GM21528 (cell line): ENCODE data around the gene CXCL12.

Experiments used
- ATAC-seq: cut with Tn5 transposase; IDR thresholded peaks from one replicate; pipeline ENCODE4 v1.9.1; 2021; ENCODE audit warnings: mild to moderate bottlenecking, moderate library complexity; ENCODE audit not compliant: unreplicated experiment, low FRiP score

The CXCL12 gene

GRCh38 chr10:44366941-44367630 is 17.8 kb downstream of the CXCL12 start:
- no peak for ATAC-seq

GRCh38 chr10:44364566-44364965 is 20.3 kb downstream of the CXCL12 start:
- no peak for ATAC-seq

DNA sequence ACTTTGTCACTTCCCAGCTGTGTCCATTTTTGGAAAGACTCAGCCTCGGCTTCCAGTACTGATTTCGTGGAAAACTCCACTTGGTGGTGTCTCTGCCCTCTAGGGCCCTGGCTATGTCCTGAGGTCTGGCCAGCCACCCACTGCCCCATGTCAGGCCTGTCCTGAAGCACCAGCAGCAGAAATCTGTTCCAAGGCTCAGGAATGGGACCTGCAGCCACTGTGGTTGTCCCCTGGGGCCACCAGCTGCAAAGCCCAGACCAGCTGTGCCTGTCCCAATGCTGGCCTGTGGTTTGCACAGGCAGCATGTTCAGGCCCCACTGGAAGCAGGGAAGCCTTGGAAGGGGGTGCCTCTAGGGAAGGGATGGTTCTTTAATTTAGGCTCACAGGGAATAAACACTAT is 21.2 kb downstream of the CXCL12 start:
- no peak for ATAC-seq

- no peak for ATAC-seq
Observed at GRCh38 chr10:44362866-44363711, 21.8 kb downstream of the CXCL12 start.

- ATAC-seq, result no peak
Observed at GRCh38 chr10:44361109-44361508, 23.8 kb downstream of the CXCL12 start.

GRCh38 chr10:44358080-44358771 is 26.7 kb downstream of the CXCL12 start:
- no peak for ATAC-seq

- no peak for ATAC-seq
Observed at GRCh38 chr10:44357023-44357540, 27.8 kb downstream of the CXCL12 start.

DNA sequence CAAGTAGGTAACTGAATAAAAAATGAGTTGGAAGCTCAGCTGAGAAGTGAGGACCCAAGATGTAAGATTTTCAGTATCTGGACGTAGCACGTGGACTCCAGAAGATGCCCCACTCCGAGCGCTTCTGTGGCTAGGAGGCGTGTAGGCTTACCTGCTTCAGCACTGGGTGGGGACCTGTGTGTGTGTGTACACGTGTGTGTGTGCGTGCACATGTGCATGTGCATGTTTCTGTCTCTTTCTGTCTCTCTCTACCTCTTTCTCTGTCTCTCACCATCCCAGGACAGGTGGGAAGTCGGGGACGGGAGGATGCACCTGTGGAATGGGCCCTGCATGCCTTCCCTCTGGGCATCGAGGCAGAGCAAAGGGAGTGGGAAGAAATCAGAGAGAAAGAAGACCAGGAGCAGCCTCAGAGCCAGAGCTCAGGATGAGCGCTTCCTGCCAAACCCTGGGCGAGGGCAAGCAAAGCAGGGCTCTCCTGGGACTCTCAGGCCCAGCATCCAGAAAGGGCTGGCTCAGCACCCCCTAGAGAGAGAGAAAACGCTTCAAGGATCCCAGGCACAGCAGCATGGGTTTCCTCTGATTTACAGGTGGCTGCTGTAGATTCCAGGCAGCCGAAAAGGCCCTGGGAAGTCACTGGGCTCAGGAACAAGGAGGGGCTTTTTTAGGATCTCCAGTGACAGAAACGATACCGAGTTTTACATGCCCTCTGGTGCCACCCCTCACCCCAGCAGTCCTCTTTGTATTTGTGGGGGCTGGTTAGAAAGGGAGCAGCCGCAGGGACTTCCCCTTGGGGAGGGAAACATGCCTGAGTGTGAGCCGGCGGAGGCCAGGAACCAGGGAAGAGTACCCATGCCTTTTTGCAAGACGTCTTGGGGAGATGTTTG is 28.5 kb downstream of the CXCL12 start:
- no peak for ATAC-seq

- ATAC-seq, result no peak
Observed at GRCh38 chr10:44355630-44356029, 29.3 kb downstream of the CXCL12 start.

DNA sequence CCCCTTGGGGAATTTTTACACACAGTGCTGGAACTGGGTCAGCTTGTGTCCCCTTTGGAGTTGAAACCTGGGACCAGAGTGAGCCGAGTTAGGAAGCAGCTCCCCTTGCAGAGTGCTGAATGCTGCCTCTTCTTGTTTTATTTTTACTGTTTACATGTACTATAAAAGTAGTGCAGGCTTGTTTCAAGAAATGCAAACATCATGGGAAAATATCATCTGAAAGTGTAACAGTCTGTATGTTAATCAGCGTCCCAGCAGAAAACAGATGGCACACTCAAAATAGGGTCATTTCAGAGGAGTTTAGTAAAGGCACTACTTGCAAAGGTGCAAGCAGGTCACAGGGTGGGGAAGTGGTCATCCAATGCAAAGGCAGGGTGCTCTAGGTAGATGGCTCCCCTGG is 30.1 kb downstream of the CXCL12 start:
- no peak for ATAC-seq

GRCh38 chr10:44353721-44354120 is 31.2 kb downstream of the CXCL12 start:
- ATAC-seq, result no peak

GRCh38 chr10:44353128-44353390 is 31.8 kb downstream of the CXCL12 start:
- no peak for ATAC-seq

GRCh38 chr10:44352316-44353127 is 32.4 kb downstream of the CXCL12 start:
- no peak for ATAC-seq

DNA sequence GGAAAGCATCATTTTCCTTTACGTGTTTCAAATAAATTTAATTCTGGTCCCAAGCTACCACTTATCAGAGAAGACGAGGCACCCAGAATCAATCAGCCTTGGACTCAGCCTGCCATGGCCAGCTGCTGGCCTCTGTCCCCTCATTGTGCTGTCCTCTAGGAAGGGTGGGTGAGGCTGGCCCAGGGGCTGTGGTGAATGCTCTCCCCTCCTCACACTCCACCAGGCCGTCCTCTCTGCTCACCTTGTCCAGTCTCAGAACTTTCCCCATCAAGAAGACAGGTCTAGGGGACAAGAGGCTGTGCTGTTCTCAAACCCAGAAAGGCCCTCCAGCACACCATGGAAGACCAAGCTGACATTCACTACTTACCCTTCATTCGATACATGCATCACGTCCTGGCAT is 36.4 kb downstream of the CXCL12 start:
- no peak for ATAC-seq

DNA sequence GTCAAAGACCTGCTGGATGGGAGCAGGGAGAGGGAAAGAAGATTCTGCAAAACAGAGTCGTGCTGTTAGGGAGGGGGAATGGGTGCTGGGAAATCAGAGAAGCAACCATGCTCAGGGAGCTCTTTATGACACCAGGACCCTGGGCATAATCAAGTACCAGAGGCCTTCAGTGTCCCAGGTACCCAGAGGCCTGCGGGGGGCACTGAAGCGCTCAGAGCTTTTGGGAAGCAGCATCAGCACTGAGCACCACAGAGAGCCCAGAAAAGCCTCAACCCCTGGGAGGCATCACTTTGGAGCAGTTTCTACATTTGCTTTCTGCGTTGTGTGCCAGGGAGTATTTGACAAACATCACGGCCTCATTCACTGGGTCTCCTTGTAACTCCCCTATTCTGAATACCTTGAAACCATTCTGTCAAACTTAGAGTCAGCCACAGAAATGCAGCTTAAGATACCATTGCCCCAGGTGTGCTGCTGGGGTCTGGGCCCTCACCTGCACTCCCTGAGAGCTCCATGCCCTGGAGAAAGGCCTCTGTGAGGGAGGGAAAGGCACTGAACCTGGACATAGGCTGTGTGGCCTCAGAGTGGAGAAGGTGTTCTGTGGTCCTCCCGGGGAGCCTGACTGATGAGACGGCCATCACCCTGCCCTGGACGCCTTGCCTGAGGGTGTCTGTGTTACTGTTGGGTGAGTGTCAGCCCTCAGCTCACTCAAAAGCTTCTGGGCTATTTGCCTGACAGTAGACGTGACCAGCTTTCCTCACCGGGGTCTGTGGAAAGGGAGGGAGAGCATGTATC is 37.1 kb downstream of the CXCL12 start:
- no peak for ATAC-seq

- ATAC-seq, result no peak
Observed at GRCh38 chr10:44344727-44345126, 40.2 kb downstream of the CXCL12 start.

DNA sequence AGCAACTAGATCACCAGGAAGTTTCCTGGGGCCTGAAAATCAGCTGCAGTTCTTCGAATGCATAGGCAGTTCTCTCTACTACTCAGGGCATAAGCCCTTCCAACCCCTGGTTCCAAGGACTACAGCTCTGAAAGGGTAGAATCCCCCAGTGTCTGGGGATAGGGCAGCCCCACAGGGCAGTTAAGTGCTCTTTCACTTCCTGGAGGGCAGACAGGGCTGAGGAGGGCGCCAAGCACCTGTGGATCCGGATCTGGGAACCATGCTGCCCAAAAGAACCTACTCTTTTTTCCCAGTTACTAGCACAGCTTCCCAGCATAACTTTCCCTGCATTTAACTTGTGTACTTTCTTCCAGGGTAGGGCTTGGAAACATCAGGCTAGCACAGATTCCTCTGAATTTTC is 41.1 kb downstream of the CXCL12 start:
- ATAC-seq, result no peak

GRCh38 chr10:44341886-44342285 is 43.0 kb downstream of the CXCL12 start:
- ATAC-seq, result no peak

DNA sequence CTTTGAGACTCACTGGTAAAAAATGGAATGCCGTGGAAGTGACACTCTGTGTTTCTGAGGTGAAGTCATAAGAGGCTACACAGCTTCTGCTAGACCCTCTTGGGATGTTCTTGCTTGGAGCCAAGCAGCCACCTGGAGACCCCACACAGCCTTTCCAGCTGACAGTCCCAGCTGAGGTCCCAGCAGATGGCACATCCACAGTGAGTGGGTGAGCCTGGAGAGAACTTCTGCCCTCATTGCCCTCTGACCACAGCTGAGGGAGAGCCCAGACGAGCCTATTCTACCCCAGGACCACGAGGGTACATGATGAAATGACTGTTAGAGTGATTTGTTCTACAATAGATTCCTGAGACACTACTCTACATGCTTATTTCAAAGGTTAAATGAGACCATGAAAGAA is 44.3 kb downstream of the CXCL12 start:
- ATAC-seq, result no peak
